Suprapubic skin (tissue), 4 donors: ENCODE results near the gene PAFAH1B1. TPM values are rescaled to one million over a fixed set of nuclear protein-coding genes. Genes with fewer than 3 reads are reported as not detected.
A peak's percentile ranks its signal among the peaks of the same experiment; 100 is the strongest.

Source experiments
- DNase-seq, 2 donors: peaks; one replicate each; pipeline ENCODE4 v3.0.0-alpha.2; 2019; ENCODE audit warnings: low spot score in 2 of 2
- H3K27ac ChIP-seq: fragments of 200-600 bp; sonication (generic); one replicate; pipeline ENCODE4 v1.5.1; 2019
- H3K27me3 ChIP-seq: fragments of 200-600 bp; sonication (generic); one replicate; pipeline ENCODE4 v1.5.1; 2019
- H3K36me3 ChIP-seq: fragments of 200-600 bp; sonication (generic); one replicate; pipeline ENCODE4 v1.5.1; 2019
- H3K4me1 ChIP-seq: fragments of 200-600 bp; sonication (generic); one replicate; pipeline ENCODE4 v1.5.1; 2019
- H3K4me3 ChIP-seq: fragments of 200-600 bp; sonication (generic); one replicate; pipeline ENCODE4 v1.5.1; 2019; ENCODE audit warnings: mild to moderate bottlenecking
- H3K9me3 ChIP-seq: fragments of 200-600 bp; sonication (generic); one replicate; pipeline ENCODE4 v1.5.1; 2019
- EP300 ChIP-seq: sonication (generic); formaldehyde crosslinking; IDR thresholded peaks from one replicate; pipeline ENCODE4 v1.6.1; 2017; ENCODE audit warnings: antibody characterized with exemption
- POLR2A ChIP-seq, 2 donors: fragments of 450-650 bp; IDR thresholded peaks; one replicate each; pipeline ENCODE4 v1.6.1; 2017; ENCODE audit warnings: antibody characterized with exemption in 2 of 2, mild to moderate bottlenecking in 2 of 2, moderate library complexity in 2 of 2
- POLR2AphosphoS5 ChIP-seq, 3 donors: sonication (generic); formaldehyde crosslinking; IDR thresholded peaks; one replicate each; pipeline ENCODE4 v1.6.1; 2017; ENCODE audit warnings: antibody characterized with exemption in 3 of 3
- WGBS: methylation state at CpG from one replicate; pipeline ENCODE4 v1.1.5; 2018; 5-methylcytosine and 5-hydroxymethylcytosine counted together
- total RNA-seq, 4 donors: library from RNA; depleted of rRNA; stranded (reverse); fragments of >200 nt; gene quantifications; one replicate each; pipeline ENCODE4 v1.1.0, GENCODE V29; 2016
- TF ChIP-seq, protein P1 (sequence below), 2 donors: fragments of 200-600 bp in 1 of 2; fragments of 450-650 bp in 1 of 2; sonication (generic) in 1 of 2; IDR thresholded peaks; one replicate each; pipeline ENCODE4 v1.5.1; 2016 to 2019; ENCODE audit warnings: antibody characterized with exemption in 2 of 2, mild to moderate bottlenecking in 1 of 2, moderate library complexity in 1 of 2

The PAFAH1B1 gene
- total RNA-seq, 4 donors from 2014 or later: 97.4 to 283 (median 125) TPM

DNA sequence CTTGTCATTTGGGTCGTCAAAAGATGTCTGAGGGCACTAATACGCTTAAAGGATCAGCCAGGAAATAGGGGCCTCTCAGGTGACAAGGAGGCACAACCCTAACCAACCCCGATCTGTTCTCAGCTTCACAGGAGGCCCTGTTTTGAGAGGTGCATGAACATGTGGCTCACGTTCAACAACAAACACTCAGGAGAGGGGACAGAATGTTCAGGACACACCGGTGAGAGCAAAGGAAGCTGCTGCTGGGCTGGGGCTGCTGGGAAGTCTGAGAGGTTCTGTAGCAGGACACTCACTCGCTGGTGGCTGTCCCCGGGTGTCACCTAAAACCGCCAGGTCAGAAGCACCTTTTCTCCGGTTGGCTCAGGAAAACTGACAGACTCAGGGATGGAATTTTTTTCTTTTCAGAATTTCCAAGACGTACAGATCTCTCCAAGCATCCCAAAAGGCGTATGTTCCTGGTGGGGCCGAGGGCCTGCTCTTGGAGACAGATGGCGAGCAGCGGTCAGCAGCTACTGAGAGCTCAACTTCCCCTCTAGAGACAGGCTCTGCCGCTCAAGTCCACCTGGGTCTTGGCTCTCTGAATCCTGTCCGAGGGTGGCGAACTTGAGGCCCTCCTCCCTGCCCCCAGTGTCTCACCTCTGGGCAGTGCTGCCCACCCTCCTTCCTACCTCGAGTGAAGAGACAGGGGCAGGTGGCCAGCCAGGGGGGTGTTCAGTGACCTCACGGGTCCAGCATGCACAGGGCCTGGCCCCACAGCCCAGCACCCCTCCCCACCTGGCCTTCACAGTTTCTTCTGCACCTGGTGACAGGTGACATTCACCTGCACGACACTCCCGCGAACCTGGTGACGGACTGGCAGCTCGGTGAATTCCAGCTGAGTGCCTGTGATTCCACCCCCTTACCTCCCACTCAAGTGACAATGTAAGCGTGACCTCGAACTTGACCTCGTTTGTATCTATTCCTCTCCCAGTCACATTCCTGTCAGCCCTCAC lies 95.2 kb downstream of the PAFAH1B1 start:
- WGBS: 75% methylated on average over 18 of the region's 27 CpGs
- no peaks in the 10 kb centered on the region for H3K9me3 ChIP-seq
- H3K4me1 ChIP-seq: peaks cover 30% of the 10 kb centered on the region
- H3K36me3 ChIP-seq: peaks cover 51% of the 10 kb centered on the region
- H3K27ac ChIP-seq: no peak overlapping the region
- no peak overlapping the region for H3K4me3 ChIP-seq
- no peaks in the 10 kb centered on the region for H3K27me3 ChIP-seq
- TF ChIP-seq EP300 (no peak), POLR2A (IDR thresholded peaks at IDR 0.05) (no peak), POLR2AphosphoS5 (IDR thresholded peaks at IDR 0.05) (no peak)
- TF ChIP-seq, protein P1, sequence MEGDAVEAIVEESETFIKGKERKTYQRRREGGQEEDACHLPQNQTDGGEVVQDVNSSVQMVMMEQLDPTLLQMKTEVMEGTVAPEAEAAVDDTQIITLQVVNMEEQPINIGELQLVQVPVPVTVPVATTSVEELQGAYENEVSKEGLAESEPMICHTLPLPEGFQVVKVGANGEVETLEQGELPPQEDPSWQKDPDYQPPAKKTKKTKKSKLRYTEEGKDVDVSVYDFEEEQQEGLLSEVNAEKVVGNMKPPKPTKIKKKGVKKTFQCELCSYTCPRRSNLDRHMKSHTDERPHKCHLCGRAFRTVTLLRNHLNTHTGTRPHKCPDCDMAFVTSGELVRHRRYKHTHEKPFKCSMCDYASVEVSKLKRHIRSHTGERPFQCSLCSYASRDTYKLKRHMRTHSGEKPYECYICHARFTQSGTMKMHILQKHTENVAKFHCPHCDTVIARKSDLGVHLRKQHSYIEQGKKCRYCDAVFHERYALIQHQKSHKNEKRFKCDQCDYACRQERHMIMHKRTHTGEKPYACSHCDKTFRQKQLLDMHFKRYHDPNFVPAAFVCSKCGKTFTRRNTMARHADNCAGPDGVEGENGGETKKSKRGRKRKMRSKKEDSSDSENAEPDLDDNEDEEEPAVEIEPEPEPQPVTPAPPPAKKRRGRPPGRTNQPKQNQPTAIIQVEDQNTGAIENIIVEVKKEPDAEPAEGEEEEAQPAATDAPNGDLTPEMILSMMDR (IDR thresholded peaks at IDR 0.05): no peak
- peak; percentile 67 to 79 for DNase-seq

DNA sequence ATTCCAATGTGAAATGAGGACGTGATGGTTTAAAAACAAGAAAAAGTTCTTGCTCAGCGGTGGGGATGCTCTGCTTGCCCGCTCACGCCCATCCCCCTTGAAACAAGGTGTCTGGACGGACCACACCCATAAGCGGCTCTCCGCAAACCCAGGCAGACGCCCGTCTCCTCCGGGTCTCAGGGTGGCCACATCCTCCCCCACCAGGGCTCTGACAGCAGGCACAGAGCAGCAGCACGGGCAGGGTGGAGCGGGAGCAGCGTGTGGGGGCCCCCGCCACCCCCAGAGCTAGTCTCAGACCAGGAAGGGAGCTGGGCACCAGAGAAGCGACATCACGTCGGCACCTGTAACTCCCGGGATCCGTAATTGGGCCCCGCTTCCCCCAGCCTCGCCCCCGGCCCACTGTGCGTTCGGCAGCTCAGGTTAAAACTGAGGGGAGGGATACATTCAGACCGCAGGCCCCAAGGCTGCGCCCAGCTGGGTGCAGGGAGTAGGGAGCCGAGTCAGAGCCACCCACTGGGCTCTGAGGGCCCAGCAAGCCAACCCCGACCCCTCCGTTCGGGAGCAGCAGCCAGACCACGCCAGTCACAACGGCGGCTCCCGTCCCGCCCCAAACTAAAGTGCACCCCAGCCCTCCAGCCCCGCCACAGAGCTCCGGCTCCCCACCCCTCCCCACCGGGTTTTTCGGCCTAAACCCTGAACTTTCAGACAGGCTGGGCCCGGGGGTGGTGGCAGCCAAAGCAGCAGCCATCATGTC lies 96.1 kb downstream of the PAFAH1B1 start:
- Histone ChIP-seq H3K9me3 (no peaks in the 10 kb centered on the region), H3K36me3 (peaks cover 52% of the 10 kb centered on the region), H3K27me3 (no peaks in the 10 kb centered on the region), H3K4me3 (no peak overlapping the region), H3K4me1 (peaks cover 30% of the 10 kb centered on the region), H3K27ac (no peak overlapping the region)
- WGBS: 69% methylated on average over 26 of the region's 40 CpGs
- peak in 1 of 2 donors; percentile 74 for DNase-seq
- no peak for TF ChIP-seq EP300
- no peak for TF ChIP-seq POLR2AphosphoS5 (IDR thresholded peaks at IDR 0.05)
- TF ChIP-seq, protein P1 (IDR thresholded peaks at IDR 0.05): no peak
- TF ChIP-seq POLR2A (IDR thresholded peaks at IDR 0.05): no peak

DNA sequence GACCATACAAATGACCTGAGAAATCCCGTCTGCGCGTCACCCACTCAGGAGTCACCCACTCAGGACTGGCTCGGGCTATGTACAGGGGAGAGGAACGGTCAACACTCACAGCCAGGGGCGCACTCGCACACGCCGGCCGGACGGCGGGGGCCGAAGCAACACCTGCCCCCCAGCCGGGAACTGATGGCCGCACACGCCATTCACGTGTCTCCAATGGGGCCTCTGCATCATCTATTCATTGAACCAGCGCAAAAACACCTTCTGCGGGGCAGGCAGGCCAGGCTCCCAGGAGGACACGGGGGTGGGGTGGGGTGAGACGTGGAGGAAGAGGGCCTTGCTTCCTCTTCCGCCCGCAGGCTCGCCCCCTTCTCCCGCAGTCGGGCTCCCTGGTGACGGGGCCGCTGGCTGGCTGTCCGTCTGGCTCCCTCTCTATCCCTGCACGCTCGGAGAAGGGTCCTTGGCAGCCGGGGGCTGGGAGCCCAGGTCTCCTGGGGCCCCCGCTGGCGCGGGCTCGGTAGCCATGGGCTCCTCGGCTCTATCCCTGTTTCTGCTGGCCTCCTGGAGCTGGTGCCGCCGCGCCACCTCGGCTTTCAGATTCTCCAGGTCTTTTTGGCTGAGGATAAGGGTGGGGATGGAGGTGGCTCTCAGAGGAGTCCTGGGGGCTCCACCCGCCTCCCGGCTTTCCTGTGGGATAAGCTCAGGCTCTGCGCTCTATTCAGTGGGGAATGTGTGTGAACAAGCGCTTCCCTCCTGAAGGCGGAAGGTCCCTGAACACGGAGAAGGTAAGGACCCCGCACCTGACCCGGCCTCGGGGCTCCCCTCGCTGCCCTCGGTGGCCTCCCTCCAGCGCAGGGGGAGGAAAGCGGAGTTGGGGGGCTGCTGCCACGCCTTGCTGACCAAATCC lies 97.0 kb downstream of the PAFAH1B1 start:
- 95% methylated on average over 11 of the region's 55 CpGs for WGBS
- H3K4me3 ChIP-seq: no peak overlapping the region
- H3K9me3 ChIP-seq: no peaks in the 10 kb centered on the region
- no peak overlapping the region for H3K27ac ChIP-seq
- no peaks in the 10 kb centered on the region for H3K27me3 ChIP-seq
- TF ChIP-seq EP300: no peak
- no peak for TF ChIP-seq POLR2AphosphoS5 (IDR thresholded peaks at IDR 0.05)
- TF ChIP-seq POLR2A (IDR thresholded peaks at IDR 0.05): no peak
- TF ChIP-seq, protein P1 (IDR thresholded peaks at IDR 0.05): no peak
- H3K4me1 ChIP-seq: peaks cover 30% of the 10 kb centered on the region
- peaks cover 57% of the 10 kb centered on the region for H3K36me3 ChIP-seq
- DNase-seq: no peak

DNA sequence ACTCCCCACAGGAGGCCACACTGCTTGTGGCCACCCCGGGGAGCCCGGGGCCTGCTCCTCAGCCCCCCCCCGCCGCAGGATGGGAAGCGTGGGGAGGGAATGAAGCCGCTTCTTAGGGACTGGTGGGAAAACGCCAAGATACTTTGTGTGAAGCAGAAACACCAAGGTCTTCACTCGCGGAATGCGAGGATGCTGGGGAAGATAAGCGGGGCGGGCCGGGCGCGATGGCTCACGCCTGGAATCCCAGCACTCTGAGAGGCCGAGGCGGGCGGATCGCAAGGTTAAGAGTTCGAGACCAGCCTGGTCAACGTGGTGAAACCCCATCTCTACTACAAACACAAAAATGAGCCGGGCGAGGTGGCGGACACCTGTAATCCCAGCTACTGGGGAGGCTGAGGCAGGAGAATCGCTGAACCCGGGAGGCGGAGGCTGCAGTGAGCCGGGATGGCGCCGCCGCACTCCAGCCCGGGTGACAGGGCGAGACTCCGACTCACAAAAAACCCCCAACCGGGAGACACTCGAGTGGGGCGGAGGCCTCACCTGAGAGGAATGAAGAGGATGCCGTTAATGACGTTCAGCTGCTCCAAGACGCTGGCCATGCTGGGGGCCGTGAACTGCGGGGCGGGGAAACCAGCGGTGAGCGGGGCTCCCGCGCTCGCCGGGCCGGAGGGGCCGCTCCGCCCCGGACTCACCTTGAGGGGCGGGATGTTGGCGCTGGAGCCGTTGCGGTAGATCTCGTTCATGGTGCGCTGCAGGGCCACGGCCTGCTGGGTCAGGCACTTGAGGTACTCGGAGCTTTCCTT lies 97.8 kb downstream of the PAFAH1B1 start:
- Histone ChIP-seq H3K27ac (no peak overlapping the region), H3K36me3 (peaks cover 65% of the 10 kb centered on the region), H3K4me3 (no peak overlapping the region), H3K9me3 (no peaks in the 10 kb centered on the region), H3K4me1 (peaks cover 26% of the 10 kb centered on the region), H3K27me3 (no peaks in the 10 kb centered on the region)
- no peak for DNase-seq
- WGBS: 93% methylated on average over 62 of the region's 62 CpGs
- TF ChIP-seq EP300 (no peak), POLR2A (IDR thresholded peaks at IDR 0.05) (no peak), POLR2AphosphoS5 (IDR thresholded peaks at IDR 0.05) (no peak)
- TF ChIP-seq, protein P1 (IDR thresholded peaks at IDR 0.05): no peak
